K562 (cell line): ENCODE data around the gene TET2. TPM values are rescaled to one million over a fixed set of nuclear protein-coding genes. Genes with fewer than 3 reads are reported as not detected.

Source experiments
- ARID4B ChIP-seq: sonication (generic); formaldehyde crosslinking; IDR thresholded peaks from 2 replicates; pipeline ENCODE4 v1.8.0; 2022; ENCODE audit warnings: mild to moderate bottlenecking, missing genetic modification reagents
- CSDE1 ChIP-seq, 2 experiments: fragments of 450-650 bp; IDR thresholded peaks; 2 replicates each; pipeline ENCODE4 v1.6.1; 2016; ENCODE audit warnings: mild to moderate bottlenecking in 1 of 2
- FOS ChIP-seq: IDR thresholded peaks from 3 replicates; pipeline ENCODE4 v1.6.1; 2011; ENCODE audit not compliant: insufficient read length; ENCODE audit errors: extremely low read depth
- GABPA ChIP-seq: fragments of 200-800 bp; sonication (Bioruptor generic); conservative IDR thresholded peaks from 2 replicates; pipeline ENCODE4 v1.6.1; 2016; ENCODE audit warnings: low read depth, missing genetic modification characterization, missing compliant biosample characterization
- GATAD2A ChIP-seq: fragments of 450-650 bp; IDR thresholded peaks from 2 replicates; pipeline ENCODE4 v1.6.1; 2017
- IFI16 ChIP-seq: fragments of 250-450 bp; sonication (Bioruptor Pico); IDR thresholded peaks from 2 replicates; pipeline ENCODE4 v2.1.2; 2022; ENCODE audit warnings: mild to moderate bottlenecking, inconsistent platforms
- KLF16 ChIP-seq: IDR thresholded peaks from 2 replicates; pipeline ENCODE4 v1.6.1; 2016; ENCODE audit warnings: antibody characterized with exemption
- MTA1 ChIP-seq: fragments of 450-650 bp; IDR thresholded peaks from 2 replicates; pipeline ENCODE4 v1.6.1; 2017; ENCODE audit warnings: borderline replicate concordance
- PPARD ChIP-seq: fragments of 250-450 bp; sonication (Bioruptor Pico); IDR thresholded peaks from 2 replicates; pipeline ENCODE4 v1.8.0; 2022; ENCODE audit warnings: inconsistent platforms, mild to moderate bottlenecking, moderate library complexity
- SREBF2 ChIP-seq: sonication (generic); formaldehyde crosslinking; IDR thresholded peaks from 2 replicates; pipeline ENCODE4 v1.4.0; 2020; ENCODE audit warnings: mild to moderate bottlenecking, missing genetic modification reagents
- TBP ChIP-seq: optimal IDR thresholded peaks from 2 replicates; pipeline ENCODE3; 2011; ENCODE audit warnings: low read depth, low read length, improper control_type of control experiment
- TRIM28 ChIP-seq: fragments of 450-650 bp; IDR thresholded peaks from 2 replicates; pipeline ENCODE4 v1.6.1; 2017
- YY1 ChIP-seq, 3 experiments: IDR thresholded peaks; 2 replicates each; pipeline ENCODE4 v1.6.1; 2011; ENCODE audit warnings: low read length in 2 of 3, mild to moderate bottlenecking in 2 of 3, moderate library complexity in 2 of 3, borderline replicate concordance in 1 of 3, control low read depth in 1 of 3, low read depth in 1 of 3; ENCODE audit not compliant: insufficient read depth in 3 of 3, insufficient replicate concordance in 2 of 3, control insufficient read depth in 1 of 3, insufficient read length in 1 of 3; ENCODE audit errors: extremely low read depth in 1 of 3
- ZBTB7A ChIP-seq: IDR thresholded peaks from 2 replicates; pipeline ENCODE4 v1.6.1; 2011; ENCODE audit warnings: low read depth, mild to moderate bottlenecking, low read length, moderate library complexity, borderline replicate concordance; ENCODE audit not compliant: control insufficient read depth
- ZFP36 ChIP-seq: fragments of 150-350 bp; IDR thresholded peaks from 2 replicates; pipeline ENCODE4 v1.6.1; 2018; ENCODE audit warnings: low read length, low read depth; ENCODE audit not compliant: partially characterized antibody
- ZNF146 ChIP-seq: IDR thresholded peaks from one replicate; pipeline ENCODE4 v1.6.1; 2018; ENCODE audit warnings: missing compliant biosample characterization; ENCODE audit not compliant: unreplicated experiment
- polyA plus RNA-seq, 8 experiments: library from polyadenylated mRNA; depleted of rRNA in 4 of 8; stranded (reverse) in 5 of 8; unstranded in 3 of 8; fragments of >200 nt; fragmentation: Nextera tagmentation in 2 of 8; fragmentation: Illumina TruSeq in 1 of 8; extraction: Ambion mirVana in 2 of 8; extraction: Trizol in 1 of 8; gene quantifications; 2 replicates each; pipeline versions ENCODE4 v1.2.1 to v1.2.3, GENCODE V29; 2011 to 2014; ENCODE audit warnings: inconsistent platforms in 1 of 8, missing spikeins in 1 of 8
- total RNA-seq, 7 experiments: library from RNA; depleted of rRNA in 6 of 7; stranded (reverse); fragments of >200 nt in 6 of 7; fragmentation: Illumina TruSeq in 2 of 7; extraction: Trizol in 2 of 7; gene quantifications; 2 replicates each; pipeline versions ENCODE4 v1.2.1 to v1.2.3, GENCODE V29; 2011 to 2021; ENCODE audit warnings: low replicate concordance in 1 of 7
- TF ChIP-seq, protein P1 (sequence below): fragments of 450-650 bp; IDR thresholded peaks from 2 replicates; pipeline ENCODE4 v1.7.0; 2016; ENCODE audit warnings: borderline replicate concordance
- TF ChIP-seq, protein P2 (sequence below): fragments of 450-650 bp; formaldehyde crosslinking; IDR thresholded peaks from 2 replicates; pipeline ENCODE4 v1.4.0; 2020; ENCODE audit warnings: mild to moderate bottlenecking, mixed read lengths
- TF ChIP-seq, protein P3 (sequence below): fragments of 450-650 bp; formaldehyde crosslinking; IDR thresholded peaks from 2 replicates; pipeline ENCODE4 v1.4.0; 2020; ENCODE audit warnings: mild to moderate bottlenecking, moderate library complexity

TET2 gene
- total and polyA plus RNA-seq, 9 of the 15 experiments (the other 6 are each of a cell fraction or from before 2014, with no cell fraction given), result 0.80 to 11.1 (median 4.9) TPM

- peak; percentile 52; the same call in 1 of the 2 replicates for TF ChIP-seq ZBTB7A
- TF ChIP-seq, protein P1, sequence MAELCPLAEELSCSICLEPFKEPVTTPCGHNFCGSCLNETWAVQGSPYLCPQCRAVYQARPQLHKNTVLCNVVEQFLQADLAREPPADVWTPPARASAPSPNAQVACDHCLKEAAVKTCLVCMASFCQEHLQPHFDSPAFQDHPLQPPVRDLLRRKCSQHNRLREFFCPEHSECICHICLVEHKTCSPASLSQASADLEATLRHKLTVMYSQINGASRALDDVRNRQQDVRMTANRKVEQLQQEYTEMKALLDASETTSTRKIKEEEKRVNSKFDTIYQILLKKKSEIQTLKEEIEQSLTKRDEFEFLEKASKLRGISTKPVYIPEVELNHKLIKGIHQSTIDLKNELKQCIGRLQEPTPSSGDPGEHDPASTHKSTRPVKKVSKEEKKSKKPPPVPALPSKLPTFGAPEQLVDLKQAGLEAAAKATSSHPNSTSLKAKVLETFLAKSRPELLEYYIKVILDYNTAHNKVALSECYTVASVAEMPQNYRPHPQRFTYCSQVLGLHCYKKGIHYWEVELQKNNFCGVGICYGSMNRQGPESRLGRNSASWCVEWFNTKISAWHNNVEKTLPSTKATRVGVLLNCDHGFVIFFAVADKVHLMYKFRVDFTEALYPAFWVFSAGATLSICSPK, result no peak
- TF ChIP-seq IFI16 (CRISPR knock-in tag), result no peak
- no peak for TF ChIP-seq ZFP36
- TF ChIP-seq TBP, result peak; percentile 57
- peak; percentile 46; the same call in 1 of the 2 replicates for TF ChIP-seq ARID4B (CRISPR knock-in tag)
- TF ChIP-seq, protein P2, sequence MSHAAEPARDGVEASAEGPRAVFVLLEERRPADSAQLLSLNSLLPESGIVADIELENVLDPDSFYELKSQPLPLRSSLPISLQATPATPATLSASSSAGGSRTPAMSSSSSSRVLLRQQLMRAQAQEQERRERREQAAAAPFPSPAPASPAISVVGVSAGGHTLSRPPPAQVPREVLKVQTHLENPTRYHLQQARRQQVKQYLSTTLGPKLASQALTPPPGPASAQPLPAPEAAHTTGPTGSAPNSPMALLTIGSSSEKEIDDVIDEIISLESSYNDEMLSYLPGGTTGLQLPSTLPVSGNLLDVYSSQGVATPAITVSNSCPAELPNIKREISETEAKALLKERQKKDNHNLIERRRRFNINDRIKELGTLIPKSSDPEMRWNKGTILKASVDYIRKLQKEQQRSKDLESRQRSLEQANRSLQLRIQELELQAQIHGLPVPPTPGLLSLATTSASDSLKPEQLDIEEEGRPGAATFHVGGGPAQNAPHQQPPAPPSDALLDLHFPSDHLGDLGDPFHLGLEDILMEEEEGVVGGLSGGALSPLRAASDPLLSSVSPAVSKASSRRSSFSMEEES (CRISPR knock-in tag), result no peak
- no peak for TF ChIP-seq KLF16
- TF ChIP-seq YY1 (IDR thresholded peaks at IDR 0.05; ENCODE audit: borderline replicate concordance in 1 of 3, control insufficient read depth in 1 of 3, extremely low read depth in 1 of 3, insufficient read depth in 3 of 3, insufficient read length in 1 of 3, insufficient replicate concordance in 2 of 3, low read depth in 1 of 3, low read length in 2 of 3), result peak; percentile 72 to 94 (median 86)
- TF ChIP-seq GATAD2A, result peak; percentile 58; the same call in 1 of the 2 replicates
- TF ChIP-seq CSDE1 (IDR thresholded peaks at IDR 0.05), result no peak
- no peak for TF ChIP-seq TRIM28
- TF ChIP-seq MTA1, result no peak
- no peak for TF ChIP-seq SREBF2 (CRISPR knock-in tag)
- no peak for TF ChIP-seq PPARD
- no peak for TF ChIP-seq ZNF146 (CRISPR knock-in tag)
- TF ChIP-seq FOS, result no peak
- TF ChIP-seq GABPA, result peak; percentile 30
- TF ChIP-seq, protein P3, sequence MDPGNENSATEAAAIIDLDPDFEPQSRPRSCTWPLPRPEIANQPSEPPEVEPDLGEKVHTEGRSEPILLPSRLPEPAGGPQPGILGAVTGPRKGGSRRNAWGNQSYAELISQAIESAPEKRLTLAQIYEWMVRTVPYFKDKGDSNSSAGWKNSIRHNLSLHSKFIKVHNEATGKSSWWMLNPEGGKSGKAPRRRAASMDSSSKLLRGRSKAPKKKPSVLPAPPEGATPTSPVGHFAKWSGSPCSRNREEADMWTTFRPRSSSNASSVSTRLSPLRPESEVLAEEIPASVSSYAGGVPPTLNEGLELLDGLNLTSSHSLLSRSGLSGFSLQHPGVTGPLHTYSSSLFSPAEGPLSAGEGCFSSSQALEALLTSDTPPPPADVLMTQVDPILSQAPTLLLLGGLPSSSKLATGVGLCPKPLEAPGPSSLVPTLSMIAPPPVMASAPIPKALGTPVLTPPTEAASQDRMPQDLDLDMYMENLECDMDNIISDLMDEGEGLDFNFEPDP (CRISPR knock-in tag), result no peak
Observed at GRCh38 chr4:105146276-105147015, at the start of gene TET2 (continued).
